Loucy (cell line): Measurements from ENCODE around the gene ZNF154.

ENCODE experiments used
- CTCF ChIP-seq: fragments of 200-600 bp; sonication (generic); conservative IDR thresholded peaks from 2 replicates; pipeline ENCODE4 v1.5.1; 2014; ENCODE audit warnings: mild to moderate bottlenecking, antibody characterized with exemption, low read length
- EZH2phosphoT487 ChIP-seq: fragments of 200-600 bp; IDR thresholded peaks from 2 replicates; pipeline ENCODE4 v1.6.1; 2018; ENCODE audit warnings: antibody characterized with exemption, mild to moderate bottlenecking, moderate library complexity, borderline replicate concordance

GRCh38 chr19:57747472-57747807 is 38.4 kb upstream of the ZNF154 start:
- TF ChIP-seq CTCF (no peak), EZH2phosphoT487 (no peak)
